Body of pancreas (tissue), 4 donors: ENCODE data around the gene FSD2.

Source experiments
- POLR2A ChIP-seq, 3 donors: fragments of 450-650 bp; IDR thresholded peaks; one replicate each; pipeline ENCODE4 v1.6.1; 2016; ENCODE audit warnings: antibody characterized with exemption in 3 of 3, mild to moderate bottlenecking in 2 of 3
- TF ChIP-seq, protein P1 (sequence below), 7 experiments: fragments of 450-650 bp in 4 of 7; fragments of 200-600 bp in 3 of 7; sonication (generic) in 3 of 7; IDR thresholded peaks; one replicate each; pipeline ENCODE4 v1.5.1; 2016 to 2019; ENCODE audit warnings: antibody characterized with exemption in 7 of 7

DNA sequence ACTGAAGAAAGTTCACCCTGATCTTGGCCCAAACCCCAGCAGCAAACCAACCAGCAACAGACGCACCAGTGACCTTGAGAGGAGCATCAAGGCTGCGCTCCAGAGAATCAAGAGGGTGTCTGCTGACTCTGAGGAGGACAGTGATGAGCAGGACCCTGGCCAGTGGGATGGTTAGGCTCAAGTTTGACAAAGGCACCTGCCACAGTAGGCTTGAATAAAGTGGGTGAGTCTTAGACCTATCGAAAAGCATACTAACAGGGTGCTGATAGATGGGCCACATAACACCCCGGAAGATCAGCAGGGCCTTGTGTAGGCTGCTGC lies 27.5 kb upstream of the FSD2 start:
- TF ChIP-seq, protein P1, sequence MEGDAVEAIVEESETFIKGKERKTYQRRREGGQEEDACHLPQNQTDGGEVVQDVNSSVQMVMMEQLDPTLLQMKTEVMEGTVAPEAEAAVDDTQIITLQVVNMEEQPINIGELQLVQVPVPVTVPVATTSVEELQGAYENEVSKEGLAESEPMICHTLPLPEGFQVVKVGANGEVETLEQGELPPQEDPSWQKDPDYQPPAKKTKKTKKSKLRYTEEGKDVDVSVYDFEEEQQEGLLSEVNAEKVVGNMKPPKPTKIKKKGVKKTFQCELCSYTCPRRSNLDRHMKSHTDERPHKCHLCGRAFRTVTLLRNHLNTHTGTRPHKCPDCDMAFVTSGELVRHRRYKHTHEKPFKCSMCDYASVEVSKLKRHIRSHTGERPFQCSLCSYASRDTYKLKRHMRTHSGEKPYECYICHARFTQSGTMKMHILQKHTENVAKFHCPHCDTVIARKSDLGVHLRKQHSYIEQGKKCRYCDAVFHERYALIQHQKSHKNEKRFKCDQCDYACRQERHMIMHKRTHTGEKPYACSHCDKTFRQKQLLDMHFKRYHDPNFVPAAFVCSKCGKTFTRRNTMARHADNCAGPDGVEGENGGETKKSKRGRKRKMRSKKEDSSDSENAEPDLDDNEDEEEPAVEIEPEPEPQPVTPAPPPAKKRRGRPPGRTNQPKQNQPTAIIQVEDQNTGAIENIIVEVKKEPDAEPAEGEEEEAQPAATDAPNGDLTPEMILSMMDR (IDR thresholded peaks at IDR 0.05) = no peak
- TF ChIP-seq POLR2A (IDR thresholded peaks at IDR 0.05) = no peak
